ENCODE results near the gene NANP.

NANP gene

DNA sequence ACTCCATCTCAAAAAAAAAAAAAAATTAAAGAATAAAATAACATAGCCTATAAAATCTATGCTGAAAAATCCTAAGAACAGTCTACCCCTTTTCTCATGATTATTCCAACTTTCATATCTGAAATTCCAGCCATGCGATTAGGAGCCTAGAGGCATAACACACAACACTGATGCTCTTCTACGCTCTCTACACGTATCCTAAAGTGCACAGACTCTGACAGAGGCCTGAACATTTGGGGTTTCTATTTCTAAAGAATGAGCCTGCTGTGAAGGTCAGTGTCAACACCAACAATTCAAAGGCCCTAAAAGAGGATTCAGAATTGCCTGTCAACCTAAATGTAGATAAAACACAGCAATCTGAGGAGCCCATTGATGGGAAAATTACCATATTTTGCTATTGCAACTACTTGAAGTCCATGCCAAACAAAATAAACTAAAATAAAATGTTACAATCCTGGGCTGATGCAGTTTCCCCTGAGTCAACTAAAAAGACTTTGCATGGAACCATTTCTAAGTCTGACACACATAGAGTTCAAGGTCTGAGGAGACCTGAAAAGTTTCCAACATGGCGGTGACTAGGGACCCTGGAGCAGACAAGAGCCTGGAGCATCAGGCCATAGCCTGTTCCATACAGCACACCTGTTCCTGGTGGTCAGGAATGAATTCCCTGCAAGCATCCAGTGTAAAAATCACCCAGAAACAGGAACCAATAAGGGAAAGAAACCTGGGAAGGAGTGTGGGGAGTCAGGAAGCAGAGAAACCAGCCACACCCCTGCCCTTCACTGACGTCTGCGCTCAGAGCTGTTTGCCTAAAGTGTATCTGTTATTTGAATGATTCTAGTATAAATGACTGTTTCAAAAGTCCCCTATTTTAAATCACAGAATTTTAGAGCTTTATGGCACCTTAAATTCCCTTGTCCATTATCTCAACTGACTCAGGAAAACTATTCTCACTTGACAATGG, 50.2 kb downstream of the NANP start:
- no peak overlapping the region for H3K4me3 ChIP-seq (ENCODE audit: low read depth, low read length)
- POLR2A ChIA-PET, result no interaction called here
- DNase-seq (ENCODE audit: low read depth, low spot score), result no peak
- TF ChIP-seq CTCF (IDR thresholded peaks at IDR 0.05; ENCODE audit: insufficient read depth, low read length, missing control alignments), result no peak
- CTCF ChIA-PET, result no interaction called here

DNA sequence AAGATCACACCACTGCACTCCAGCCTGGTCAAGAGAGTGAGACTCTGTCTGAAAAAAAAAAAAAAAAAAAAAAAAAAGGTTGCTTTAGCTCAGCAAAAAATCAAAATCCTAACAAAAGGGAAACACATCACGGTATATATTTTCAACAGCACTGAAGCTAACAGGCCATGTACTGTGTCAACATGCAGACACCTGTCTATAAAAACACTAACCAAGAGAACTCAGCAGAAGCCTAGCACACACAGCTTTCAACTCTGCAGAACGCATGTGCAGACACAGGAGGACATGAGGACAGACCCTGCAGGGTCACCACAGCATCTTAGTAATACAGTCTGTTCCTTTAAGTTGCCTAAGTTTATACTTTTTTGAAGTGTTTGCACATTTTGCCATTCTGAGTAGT, 52.0 kb downstream of the NANP start:
- POLR2A ChIA-PET, result no interaction called here
- CTCF ChIA-PET, result interaction anchor here (0.6 to 1.4 kb wide), 2 partner anchors 18 to 121 kb away, joined by 3 read pairs; no protein-coding TSS in a partner anchor
- TF ChIP-seq CTCF (IDR thresholded peaks at IDR 0.05; ENCODE audit: insufficient read depth, low read length, missing control alignments), result no peak
- H3K4me3 ChIP-seq (ENCODE audit: low read depth, low read length), result no peak overlapping the region
- no peak for DNase-seq (ENCODE audit: low read depth, low spot score)

GRCh38 chr20:25571240-25571639, 52.6 kb downstream of the NANP start:
- TF ChIP-seq CTCF (IDR thresholded peaks at IDR 0.05; ENCODE audit: insufficient read depth, low read length, missing control alignments), result no peak
- CTCF ChIA-PET, result no interaction called here
- no peak overlapping the region for H3K4me3 ChIP-seq (ENCODE audit: low read depth, low read length)
- no peak for DNase-seq (ENCODE audit: low read depth, low spot score)
- POLR2A ChIA-PET, result no interaction called here

- POLR2A ChIA-PET, result no interaction called here
- CTCF ChIA-PET, result no interaction called here
Measured at GRCh38 chr20:25570148-25570530, 53.7 kb downstream of the NANP start.

DNA sequence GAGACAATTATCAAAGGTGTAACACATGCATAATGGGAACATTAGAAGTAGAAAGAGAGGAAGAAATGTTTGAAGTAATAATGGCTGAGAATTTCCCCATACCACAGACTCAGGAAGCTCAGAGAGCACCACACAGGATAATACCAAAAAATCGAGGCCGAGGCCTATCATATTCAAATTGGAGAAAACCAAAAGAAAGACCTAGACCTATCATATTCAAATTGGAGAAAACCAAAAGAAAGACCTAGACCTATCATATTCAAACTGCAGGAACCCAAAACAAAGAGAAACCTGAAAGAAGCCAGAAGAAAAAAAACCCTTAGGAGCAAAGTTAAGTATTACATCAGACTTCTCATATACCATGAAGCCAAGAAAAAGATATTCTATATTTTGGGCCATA, 56.5 kb downstream of the NANP start:
- no peak for DNase-seq (ENCODE audit: low read depth, low spot score)
- ChIA-PET CTCF (interaction anchor here (1.1 kb wide), 1 partner anchor 26 kb away, joined by 3 read pairs; no protein-coding TSS in a partner anchor), POLR2A (no interaction called here)

More at GRCh38 chr20:25570148-25570530, 53.7 kb downstream of the NANP start:
- no peak for DNase-seq (ENCODE audit: low read depth, low spot score)
- no peak overlapping the region for H3K4me3 ChIP-seq (ENCODE audit: low read depth, low read length)
- no peak for TF ChIP-seq CTCF (IDR thresholded peaks at IDR 0.05; ENCODE audit: insufficient read depth, low read length, missing control alignments)

More for the DNA sequence above, 56.5 kb downstream of the NANP start:
- no peak overlapping the region for H3K4me3 ChIP-seq (ENCODE audit: low read depth, low read length)
- no peak for TF ChIP-seq CTCF (IDR thresholded peaks at IDR 0.05; ENCODE audit: insufficient read depth, low read length, missing control alignments)

All from AG04449 (cell line).